Measurements from ENCODE around the gene MTUS2. TPM values are rescaled to one million over a fixed set of nuclear protein-coding genes. Genes with fewer than 3 reads are reported as not detected.

Gene MTUS2
- total RNA-seq, 1 experiment from 2014 or later, result 0.35 TPM

GRCh38 chr13:28918030-28918429, 97.9 kb downstream of the MTUS2 start:
- no peak overlapping the region for H3K27ac ChIP-seq (ENCODE audit: insufficient read length, low read depth, low read length)
- Mint-ChIP-seq H3K4me3 (no peak overlapping the region), H3K27ac (no peak overlapping the region), H3K27me3 (ENCODE audit: low read depth) (peaks cover 7% of the 10 kb centered on the region), H3K4me1 (no peaks in the 10 kb centered on the region), H3K9me3 (peaks cover 31 to 48% of the 10 kb centered on the region in 2 experiments), H3K36me3 (ENCODE audit: insufficient read depth in 1 of 3, low read depth in 3 of 3) (peaks cover 5 to 22% (median 7%) of the 10 kb centered on the region in 3 experiments)
- no peaks in the 10 kb centered on the region for H3K4me1 ChIP-seq (ENCODE audit: insufficient read depth, low read length)
- H3K4ac ChIP-seq (ENCODE audit: low read depth, low read length), result no peak overlapping the region
- no peak overlapping the region for H3K18ac ChIP-seq (ENCODE audit: insufficient read length, low read depth, low read length)
- TF ChIP-seq CTCF (conservative IDR thresholded peaks at IDR 0.05), result no peak
- no peaks in the 10 kb centered on the region for H3K27me3 ChIP-seq (ENCODE audit: insufficient read depth, low read length)
- no peak for DNase-seq
- no peak overlapping the region for H3T11ph ChIP-seq (ENCODE audit: low read length)
- no peak overlapping the region for H2BK5ac ChIP-seq (ENCODE audit: insufficient read length, low read length)
- H3K14ac ChIP-seq (ENCODE audit: insufficient read depth, low read length), result no peak overlapping the region
- H2AK5ac ChIP-seq (ENCODE audit: insufficient read length, low read length), result no peak overlapping the region
- H3K79me1 ChIP-seq (ENCODE audit: insufficient read depth, low read depth, low read length, poor library complexity, severe bottlenecking), result no peaks in the 10 kb centered on the region
- no peak overlapping the region for H3K4me2 ChIP-seq (ENCODE audit: insufficient read depth, insufficient read length, low read length)
- no peak overlapping the region for H2BK12ac ChIP-seq (ENCODE audit: insufficient read length, low read depth, low read length)
- H3K56ac ChIP-seq (ENCODE audit: insufficient read length, low read depth, low read length), result no peak overlapping the region
- H3K79me2 ChIP-seq (ENCODE audit: insufficient read depth, low read length), result no peaks in the 10 kb centered on the region
- H3K9ac ChIP-seq (ENCODE audit: extremely low read depth, insufficient read length, low read length), result no peak overlapping the region
- no peak overlapping the region for H4K5ac ChIP-seq (ENCODE audit: insufficient read length, low read depth, low read length)
- no peak overlapping the region for H3K23ac ChIP-seq (ENCODE audit: insufficient read length, low read depth, low read length)
- no peak overlapping the region for H4K91ac ChIP-seq (ENCODE audit: insufficient read length, low read depth, low read length)
- no peak overlapping the region for H2BK15ac ChIP-seq (ENCODE audit: low read depth, low read length)
- H2BK120ac ChIP-seq (ENCODE audit: low read depth, low read length, poor library complexity, severe bottlenecking), result no peak overlapping the region
- no peak overlapping the region for H4K8ac ChIP-seq (replicated peaks; ENCODE audit: insufficient read length, low read depth, low read length)
- no peaks in the 10 kb centered on the region for H4K20me1 ChIP-seq (ENCODE audit: control insufficient read depth, insufficient read depth, insufficient read length)
- no peak overlapping the region for H2BK20ac ChIP-seq (ENCODE audit: low read depth, low read length, poor library complexity, severe bottlenecking)
- no peaks in the 10 kb centered on the region for H3K23me2 ChIP-seq (ENCODE audit: insufficient read length, low read depth, low read length, poor library complexity, severe bottlenecking)
- H3K9me3 ChIP-seq (ENCODE audit: control insufficient read depth, low read depth, low read length), result no peaks in the 10 kb centered on the region
- no peak overlapping the region for H2AFZ ChIP-seq (ENCODE audit: low read length)
- no CpG with 5 or more reads among the region's 2 CpGs for WGBS (ENCODE audit: extremely low coverage, insufficient read length, low lambda C conversion rate)

All from H9 (cell line).